ENCODE results near the gene OR14J1. TPM values are rescaled to one million over a fixed set of nuclear protein-coding genes. Genes with fewer than 3 reads are reported as not detected.

OR14J1 gene
- polyA plus RNA-seq, 1 of the 3 experiments (the other 2 are of a cell fraction), result not detected

DNA sequence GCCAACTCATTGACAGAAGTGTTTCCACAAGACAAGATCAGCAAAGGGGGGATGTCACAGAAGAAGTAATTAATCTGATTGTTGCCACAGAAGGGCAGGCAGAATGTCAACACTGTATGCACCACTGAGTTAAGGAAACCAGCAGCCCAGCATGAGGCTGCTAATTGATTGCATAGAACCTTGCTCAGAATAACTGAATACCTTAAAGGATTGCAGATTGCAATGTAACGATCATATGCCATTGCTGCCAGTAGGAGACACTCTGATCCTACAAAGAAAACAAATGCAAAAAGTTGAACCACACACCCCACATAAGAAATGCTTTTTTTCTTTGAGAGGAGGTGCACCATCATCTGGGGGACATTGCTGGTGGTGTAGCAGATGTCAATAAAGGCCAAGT lies 54.1 kb downstream of the OR14J1 start:
- whole genome bisulfite sequencing (ENCODE audit: low lambda C conversion rate), result 0% methylated on average over 1 of the region's 1 CpG
- no peak for DNase-seq
- no peak overlapping the region for H2AFZ ChIP-seq (ENCODE audit: low read depth)
- no peaks in the 10 kb centered on the region for H4K20me1 ChIP-seq (ENCODE audit: insufficient read depth)
- no peaks in the 10 kb centered on the region for H3K36me3 ChIP-seq (replicated peaks in 1 of 2; ENCODE audit: control insufficient read depth in 1 of 2, insufficient read depth in 2 of 2, low read length in 1 of 2)
- no peak overlapping the region for H3K9ac ChIP-seq
- ChIA-PET CTCF (no interaction called here), POLR2A (no interaction called here)
- no peak for TF ChIP-seq JUND (IDR thresholded peaks at IDR 0.05)
- TF ChIP-seq, protein P1, sequence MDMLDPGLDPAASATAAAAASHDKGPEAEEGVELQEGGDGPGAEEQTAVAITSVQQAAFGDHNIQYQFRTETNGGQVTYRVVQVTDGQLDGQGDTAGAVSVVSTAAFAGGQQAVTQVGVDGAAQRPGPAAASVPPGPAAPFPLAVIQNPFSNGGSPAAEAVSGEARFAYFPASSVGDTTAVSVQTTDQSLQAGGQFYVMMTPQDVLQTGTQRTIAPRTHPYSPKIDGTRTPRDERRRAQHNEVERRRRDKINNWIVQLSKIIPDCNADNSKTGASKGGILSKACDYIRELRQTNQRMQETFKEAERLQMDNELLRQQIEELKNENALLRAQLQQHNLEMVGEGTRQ (IDR thresholded peaks at IDR 0.05; ENCODE audit: borderline replicate concordance, low read depth, low read length), result no peak
- TF ChIP-seq, protein P2, sequence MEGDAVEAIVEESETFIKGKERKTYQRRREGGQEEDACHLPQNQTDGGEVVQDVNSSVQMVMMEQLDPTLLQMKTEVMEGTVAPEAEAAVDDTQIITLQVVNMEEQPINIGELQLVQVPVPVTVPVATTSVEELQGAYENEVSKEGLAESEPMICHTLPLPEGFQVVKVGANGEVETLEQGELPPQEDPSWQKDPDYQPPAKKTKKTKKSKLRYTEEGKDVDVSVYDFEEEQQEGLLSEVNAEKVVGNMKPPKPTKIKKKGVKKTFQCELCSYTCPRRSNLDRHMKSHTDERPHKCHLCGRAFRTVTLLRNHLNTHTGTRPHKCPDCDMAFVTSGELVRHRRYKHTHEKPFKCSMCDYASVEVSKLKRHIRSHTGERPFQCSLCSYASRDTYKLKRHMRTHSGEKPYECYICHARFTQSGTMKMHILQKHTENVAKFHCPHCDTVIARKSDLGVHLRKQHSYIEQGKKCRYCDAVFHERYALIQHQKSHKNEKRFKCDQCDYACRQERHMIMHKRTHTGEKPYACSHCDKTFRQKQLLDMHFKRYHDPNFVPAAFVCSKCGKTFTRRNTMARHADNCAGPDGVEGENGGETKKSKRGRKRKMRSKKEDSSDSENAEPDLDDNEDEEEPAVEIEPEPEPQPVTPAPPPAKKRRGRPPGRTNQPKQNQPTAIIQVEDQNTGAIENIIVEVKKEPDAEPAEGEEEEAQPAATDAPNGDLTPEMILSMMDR (IDR thresholded peaks at IDR 0.05), result 0 out of 2 replicates have a peak, but pooled peaks have one; percentile 6
- no peaks in the 10 kb centered on the region for H3K9me3 ChIP-seq
- H3K27me3 ChIP-seq (ENCODE audit: insufficient read depth), result no peaks in the 10 kb centered on the region; the same call in 1 of the 2 replicates
- H3K79me2 ChIP-seq (ENCODE audit: insufficient read depth), result no peaks in the 10 kb centered on the region
- no peak overlapping the region for H3K27ac ChIP-seq (ENCODE audit: low read depth in 2 of 2, low read length in 1 of 2)
- no peaks in the 10 kb centered on the region for H3K4me1 ChIP-seq (ENCODE audit: control insufficient read depth in 1 of 2, insufficient read depth in 2 of 2, low read depth in 1 of 2, low read length in 1 of 2)
- H3K4me3 ChIP-seq (ENCODE audit: low read depth in 2 of 2, low read length in 1 of 2), result no peak overlapping the region
- H3K9me2 ChIP-seq, result no peaks in the 10 kb centered on the region
- no peak overlapping the region for H3K4me2 ChIP-seq
- H3F3A ChIP-seq (replicated peaks; ENCODE audit: insufficient read depth), result no peaks in the 10 kb centered on the region

Other genes with a start within 250 kb of the OR14J1 start
- not detected in 2 replicates for gene OR2B3, start 214.4 kb upstream of the OR14J1 start, polyA plus RNA-seq (2012; rRNA removed)
- gene OR2J1, start 202.2 kb upstream of the OR14J1 start, polyA plus RNA-seq (2012; rRNA removed), result not detected in 2 replicates
- not detected in 2 replicates for gene OR2J3, start 193.6 kb upstream of the OR14J1 start, polyA plus RNA-seq (2012; rRNA removed)
- gene OR2J2, start 130.8 kb upstream of the OR14J1 start, polyA plus RNA-seq (2012; rRNA removed), result not detected in 2 replicates
- not detected in 2 replicates for gene OR5V1, start 67.2 kb downstream of the OR14J1 start, polyA plus RNA-seq (2012; rRNA removed)
- not detected in 2 replicates for gene OR12D3, start 73.6 kb downstream of the OR14J1 start, polyA plus RNA-seq (2012; rRNA removed)
- gene OR12D2, start 93.9 kb downstream of the OR14J1 start, polyA plus RNA-seq (2012; rRNA removed), result not detected in 2 replicates
- gene OR12D1, start 113.2 kb downstream of the OR14J1 start, polyA plus RNA-seq (2012; rRNA removed), result not detected in 2 replicates
- not detected in 2 replicates for gene OR10C1, start 137.6 kb downstream of the OR14J1 start, polyA plus RNA-seq (2012; rRNA removed)
- gene OR11A1, start 155.4 kb downstream of the OR14J1 start, polyA plus RNA-seq (2012; rRNA removed), result not detected in 2 replicates
- gene OR2H1, start 155.5 kb downstream of the OR14J1 start, polyA plus RNA-seq (2012; rRNA removed), result not detected in 2 replicates
- not detected in 2 replicates for gene MAS1L, start 186.3 kb downstream of the OR14J1 start, polyA plus RNA-seq (2012; rRNA removed)

All from SK-N-SH (cell line).